CD4-positive, CD25-positive, alpha-beta regulatory T cell (primary cell): Measurements from ENCODE around the gene NOX4. TPM values are rescaled to one million over a fixed set of nuclear protein-coding genes. Genes with fewer than 3 reads are reported as not detected.
"Not testable (repeated sequence)": the region's sequence is repeated elsewhere in the genome, so short reads cannot be mapped to it uniquely, and the experiment has no call there.

Source experiments
- ATAC-seq, 2 donors: fragments of 150-1000 bp; cut with Tn5 transposase; one replicate each; pipeline ENCODE4 v1.10.0; 2021; ENCODE audit warnings: low read depth in 2 of 2, moderate number of reproducible peaks in 2 of 2, moderate library complexity in 1 of 2
- DNase-seq, 3 donors: peaks; one replicate each; pipeline versions ENCODE4 v3.0.0 to v3.0.0-alpha.2; 2012 to 2022; ENCODE audit warnings: mixed read lengths in 1 of 3
- H3K27ac ChIP-seq: one replicate; pipeline ENCODE4 v1.7.0; 2013; ENCODE audit warnings: mild to moderate bottlenecking, low read length; ENCODE audit not compliant: insufficient read depth, poor library complexity, severe bottlenecking
- H3K27me3 ChIP-seq: one replicate; pipeline ENCODE4 v1.7.0; 2013; ENCODE audit warnings: low read length; ENCODE audit not compliant: control insufficient read depth, insufficient read depth
- H3K36me3 ChIP-seq: one replicate; pipeline ENCODE4 v1.7.0; 2013; ENCODE audit warnings: mild to moderate bottlenecking, low read length, moderate library complexity; ENCODE audit not compliant: control insufficient read depth, insufficient read depth
- H3K4me1 ChIP-seq: 2 replicates; pipeline ENCODE4 v1.7.0; 2013; ENCODE audit warnings: mild to moderate bottlenecking, low read length; ENCODE audit not compliant: insufficient read depth, control insufficient read depth, poor library complexity, severe bottlenecking
- H3K4me3 ChIP-seq: one replicate; pipeline ENCODE4 v1.7.0; 2013; ENCODE audit warnings: low read depth, mild to moderate bottlenecking, low read length, moderate library complexity
- H3K9me3 ChIP-seq, 2 experiments: 1 replicate in 1 of 2; 2 replicates in 1 of 2; pipeline ENCODE4 v1.7.0; 2013; ENCODE audit warnings: low read length in 2 of 2, mild to moderate bottlenecking in 1 of 2, moderate library complexity in 1 of 2; ENCODE audit not compliant: control insufficient read depth in 2 of 2
- H3K27ac Mint-ChIP-seq, 3 donors: one replicate each; pipeline ENCODE4 v1.8.0; 2020 to 2022; ENCODE audit warnings: mild to moderate bottlenecking in 3 of 3, mixed read lengths in 3 of 3, moderate library complexity in 2 of 3
- H3K27me3 Mint-ChIP-seq: one replicate; pipeline ENCODE4 v1.8.0; 2022; ENCODE audit warnings: mild to moderate bottlenecking, mixed read lengths
- H3K36me3 Mint-ChIP-seq: one replicate; pipeline ENCODE4 v1.8.0; 2020; ENCODE audit warnings: mixed read lengths
- H3K4me1 Mint-ChIP-seq, 4 donors: one replicate each; pipeline ENCODE4 v1.8.0; 2020 to 2022; ENCODE audit warnings: mixed read lengths in 4 of 4, mild to moderate bottlenecking in 1 of 4
- H3K4me3 Mint-ChIP-seq, 4 donors: one replicate each; pipeline ENCODE4 v1.8.0; 2020 to 2022; ENCODE audit warnings: mild to moderate bottlenecking in 4 of 4, mixed read lengths in 4 of 4, moderate library complexity in 3 of 4
- H3K9me3 Mint-ChIP-seq, 7 donors: one replicate each; pipeline ENCODE4 v1.8.0; 2020 to 2022; ENCODE audit warnings: mixed read lengths in 7 of 7, mild to moderate bottlenecking in 3 of 7, moderate library complexity in 2 of 7
- polyA plus RNA-seq, 4 donors: library from polyadenylated mRNA; unstranded; fragments of 300-500 nt; fragmentation: Illumina TruSeq; gene quantifications; one replicate each; pipeline ENCODE4 v1.2.3, GENCODE V29; 2021
- total RNA-seq: library from RNA; stranded (reverse); gene quantifications from one replicate; pipeline ENCODE4 v1.2.3, GENCODE V29; 2022

Gene NOX4
- total and polyA plus RNA-seq, 5 donors from 2014 or later = not detected

- not testable (repeated sequence) for H3K4me3 Mint-ChIP-seq, H3K36me3 Mint-ChIP-seq, H3K9me3 Mint-ChIP-seq
Observed at GRCh38 chr11:89379976-89380771, 111.0 kb downstream of the NOX4 start.

GRCh38 chr11:89378986-89379385, 112.2 kb downstream of the NOX4 start:
- not testable (repeated sequence) for H3K4me3 ChIP-seq, H3K27me3 Mint-ChIP-seq, H3K4me1 Mint-ChIP-seq, ATAC-seq, H3K36me3 ChIP-seq, H3K27ac Mint-ChIP-seq, H3K4me3 Mint-ChIP-seq, H3K9me3 ChIP-seq, H3K27me3 ChIP-seq, H3K27ac ChIP-seq, DNase-seq, H3K4me1 ChIP-seq, H3K36me3 Mint-ChIP-seq
- peaks cover 0 to 11% (median 5%) of the 10 kb centered on the region in 7 donors for H3K9me3 Mint-ChIP-seq

More at GRCh38 chr11:89379976-89380771, 111.0 kb downstream of the NOX4 start:
- H3K9me3 ChIP-seq, H3K27me3 ChIP-seq, DNase-seq, H3K27ac ChIP-seq, ATAC-seq, H3K36me3 ChIP-seq, H3K4me3 ChIP-seq, H3K27me3 Mint-ChIP-seq, H3K27ac Mint-ChIP-seq, H3K4me1 ChIP-seq, H3K4me1 Mint-ChIP-seq: not testable (repeated sequence)

GRCh38 chr11:89369356-89369755, 121.8 kb downstream of the NOX4 start:
- DNase-seq, H3K27ac ChIP-seq, H3K4me1 ChIP-seq, ATAC-seq, H3K27ac Mint-ChIP-seq, H3K4me3 ChIP-seq, H3K36me3 ChIP-seq, H3K9me3 ChIP-seq, H3K4me3 Mint-ChIP-seq, H3K4me1 Mint-ChIP-seq, H3K27me3 ChIP-seq, H3K27me3 Mint-ChIP-seq, H3K9me3 Mint-ChIP-seq, H3K36me3 Mint-ChIP-seq: not testable (repeated sequence)

- not testable (repeated sequence) for H3K27me3 Mint-ChIP-seq, H3K27ac ChIP-seq, H3K36me3 ChIP-seq, H3K9me3 Mint-ChIP-seq, H3K36me3 Mint-ChIP-seq, H3K9me3 ChIP-seq, H3K4me1 ChIP-seq, H3K4me1 Mint-ChIP-seq, H3K27ac Mint-ChIP-seq, H3K27me3 ChIP-seq, H3K4me3 ChIP-seq, H3K4me3 Mint-ChIP-seq, DNase-seq, ATAC-seq
Observed at GRCh38 chr11:89364856-89365255, 126.3 kb downstream of the NOX4 start.

GRCh38 chr11:89361734-89362133, 129.4 kb downstream of the NOX4 start:
- H3K36me3 Mint-ChIP-seq = no peaks in the 10 kb centered on the region
- peak overlapping the region in 1 of 3 donors; percentile 85 for H3K27ac Mint-ChIP-seq
- H3K9me3 Mint-ChIP-seq = peaks cover 0 to 4% (median 0%) of the 10 kb centered on the region in 7 donors
- DNase-seq (no peak), ATAC-seq (no peak)
- Histone ChIP-seq H3K4me1 (no peaks in the 10 kb centered on the region), H3K36me3 (no peaks in the 10 kb centered on the region), H3K27me3 (no peaks in the 10 kb centered on the region), H3K4me3 (no peak overlapping the region), H3K9me3 (no peaks in the 10 kb centered on the region), H3K27ac (no peak overlapping the region)
- H3K4me3 Mint-ChIP-seq = no peak overlapping the region
- no peaks in the 10 kb centered on the region for H3K4me1 Mint-ChIP-seq
- H3K27me3 Mint-ChIP-seq = no peaks in the 10 kb centered on the region

GRCh38 chr11:89359208-89359607, 132.0 kb downstream of the NOX4 start:
- H3K36me3 Mint-ChIP-seq, H3K4me1 Mint-ChIP-seq, DNase-seq: not testable (repeated sequence)

GRCh38 chr11:89358761-89359160, 132.4 kb downstream of the NOX4 start:
- peaks cover 0 to 4% (median 0%) of the 10 kb centered on the region in 7 donors for H3K9me3 Mint-ChIP-seq
- Histone ChIP-seq H3K27ac (no peak overlapping the region), H3K27me3 (no peaks in the 10 kb centered on the region), H3K4me3 (no peak overlapping the region), H3K9me3 (no peaks in the 10 kb centered on the region), H3K36me3 (no peaks in the 10 kb centered on the region), H3K4me1 (no peaks in the 10 kb centered on the region)
- H3K4me3 Mint-ChIP-seq = no peak overlapping the region
- H3K27me3 Mint-ChIP-seq = no peaks in the 10 kb centered on the region
- H3K36me3 Mint-ChIP-seq = no peaks in the 10 kb centered on the region
- H3K4me1 Mint-ChIP-seq = no peaks in the 10 kb centered on the region
- DNase-seq = no peak
- no peak overlapping the region for H3K27ac Mint-ChIP-seq
- no peak for ATAC-seq

More at GRCh38 chr11:89359208-89359607, 132.0 kb downstream of the NOX4 start:
- H3K27ac Mint-ChIP-seq, H3K27me3 Mint-ChIP-seq, H3K4me1 ChIP-seq, H3K4me3 ChIP-seq, H3K9me3 ChIP-seq, H3K36me3 ChIP-seq, H3K27me3 ChIP-seq, ATAC-seq, H3K9me3 Mint-ChIP-seq, H3K4me3 Mint-ChIP-seq, H3K27ac ChIP-seq: not testable (repeated sequence)

- H3K4me1 Mint-ChIP-seq = no peaks in the 10 kb centered on the region
- no peaks in the 10 kb centered on the region for H3K27me3 Mint-ChIP-seq
- DNase-seq (no peak), ATAC-seq (no peak)
- H3K4me3 ChIP-seq = no peak overlapping the region
- no peaks in the 10 kb centered on the region for H3K36me3 Mint-ChIP-seq
- H3K4me3 Mint-ChIP-seq = no peak overlapping the region
- H3K4me1 ChIP-seq = no peaks in the 10 kb centered on the region
- H3K36me3 ChIP-seq = no peaks in the 10 kb centered on the region
- no peaks in the 10 kb centered on the region for H3K27me3 ChIP-seq
- no peak overlapping the region for H3K27ac Mint-ChIP-seq
- no peaks in the 10 kb centered on the region for H3K9me3 ChIP-seq
- H3K9me3 Mint-ChIP-seq = peaks cover 0 to 7% (median 0%) of the 10 kb centered on the region in 7 donors
- no peak overlapping the region for H3K27ac ChIP-seq
Observed at GRCh38 chr11:89355646-89356045, 135.5 kb downstream of the NOX4 start.
